ENCODE measurements around the gene TMEM141.

- no peak for TF ChIP-seq CTCF (IDR thresholded peaks at IDR 0.05)
- no peak for TF ChIP-seq POLR2A (IDR thresholded peaks at IDR 0.05)
Measured at GRCh38 chr9:136773386-136774044, 17.6 kb upstream of the TMEM141 start.
